ENCODE measurements around the gene SMARCA4.
A peak's percentile ranks its signal among the peaks of the same experiment; 100 is the strongest.
"Not testable (repeated sequence)": the region's sequence is repeated elsewhere in the genome, so short reads cannot be mapped to it uniquely, and the experiment has no call there.

SMARCA4 gene

DNA sequence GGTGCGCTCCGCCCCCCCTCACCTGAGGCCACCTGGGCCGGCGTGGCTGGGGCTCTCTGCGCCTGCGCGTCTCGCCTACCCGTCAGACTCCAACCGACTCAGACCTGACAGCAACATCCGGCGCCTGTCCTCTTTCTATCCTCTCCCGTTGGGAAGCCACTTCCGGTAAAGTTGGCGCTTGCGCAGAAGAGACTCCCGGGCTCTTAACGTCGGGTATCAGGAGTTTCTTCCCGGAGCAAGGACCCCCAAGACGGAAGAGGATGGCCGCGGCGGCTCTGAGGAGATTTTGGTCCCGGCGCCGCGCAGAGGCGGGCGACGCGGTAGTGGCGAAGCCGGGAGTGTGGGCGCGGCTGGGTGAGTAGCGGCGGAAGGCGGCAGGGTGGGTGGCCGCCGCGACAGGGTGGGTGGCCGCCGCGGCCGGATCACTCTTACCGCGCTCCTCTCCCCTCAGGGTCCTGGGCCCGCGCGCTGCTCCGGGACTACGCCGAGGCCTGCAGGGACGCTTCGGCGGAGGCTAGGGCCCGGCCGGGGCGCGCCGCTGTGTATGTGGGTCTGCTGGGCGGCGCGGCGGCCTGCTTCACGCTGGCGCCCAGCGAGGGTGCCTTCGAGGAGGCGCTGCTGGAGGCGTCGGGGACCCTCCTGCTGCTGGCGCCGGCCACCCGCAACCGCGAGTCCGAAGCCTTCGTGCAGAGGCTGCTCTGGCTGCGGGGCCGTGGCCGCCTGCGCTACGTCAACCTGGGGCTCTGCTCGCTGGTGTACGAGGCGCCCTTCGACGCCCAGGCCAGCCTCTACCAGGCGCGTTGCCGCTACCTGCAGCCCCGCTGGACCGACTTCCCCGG lies 32.0 kb upstream of the SMARCA4 start, which contains the start of the genes TIMM29 and YIPF2:
TSS of gene TIMM29 (plus strand) at position 249 of the 839 bp plus-strand sequence. CDS start at position 261, 12 bp downstream.
TSS of gene YIPF2 (minus strand) at position 77 of the 839 bp plus-strand sequence. CDS start 229 bp downstream, outside the sequence.
- H3K27ac ChIP-seq, result peak within 1 kb of the TSS; percentile 70

DNA sequence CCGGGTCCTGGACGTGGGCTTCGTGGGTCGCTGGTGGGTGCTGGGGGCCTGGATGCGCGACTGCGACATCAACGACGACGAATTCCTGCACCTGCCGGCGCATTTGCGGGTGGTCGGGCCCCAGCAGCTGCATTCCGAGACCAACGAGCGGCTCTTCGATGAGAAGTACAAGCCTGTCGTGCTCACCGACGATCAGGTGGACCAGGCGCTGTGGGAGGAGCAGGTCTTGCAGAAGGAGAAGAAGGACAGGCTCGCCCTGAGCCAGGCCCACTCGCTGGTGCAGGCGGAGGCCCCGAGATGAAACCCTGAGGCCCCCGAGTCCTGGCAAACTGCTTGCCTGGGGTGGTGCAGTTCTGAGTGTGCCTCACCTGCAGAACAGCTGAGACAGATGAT lies 31.4 kb upstream of the SMARCA4 start:
- peak overlapping the region; percentile 70 for H3K27ac ChIP-seq
- no peak for DNase-seq (ENCODE audit: low read depth, low spot score)

More for the DNA sequence above, 32.0 kb upstream of the SMARCA4 start, which contains the start of the genes TIMM29 and YIPF2:
- peak; percentile 88 for DNase-seq (ENCODE audit: low read depth, low spot score)

GRCh38 chr19:10935371-10936059 lies 25.3 kb upstream of the SMARCA4 start:
- DNase-seq (ENCODE audit: low read depth, low spot score), result no peak
- no peak overlapping the region for H3K27ac ChIP-seq

GRCh38 chr19:10936661-10937084 lies 24.2 kb upstream of the SMARCA4 start:
- no peak for DNase-seq (ENCODE audit: low read depth, low spot score)
- no peak overlapping the region for H3K27ac ChIP-seq

GRCh38 chr19:10941649-10942048 lies 19.2 kb upstream of the SMARCA4 start:
- not testable (repeated sequence) for H3K27ac ChIP-seq; DNase-seq (ENCODE audit: low read depth, low spot score)

- not testable (repeated sequence) for DNase-seq (ENCODE audit: low read depth, low spot score); H3K27ac ChIP-seq
These were observed 17.4 kb upstream of the SMARCA4 start for GRCh38 chr19:10943412-10943811.

DNA sequence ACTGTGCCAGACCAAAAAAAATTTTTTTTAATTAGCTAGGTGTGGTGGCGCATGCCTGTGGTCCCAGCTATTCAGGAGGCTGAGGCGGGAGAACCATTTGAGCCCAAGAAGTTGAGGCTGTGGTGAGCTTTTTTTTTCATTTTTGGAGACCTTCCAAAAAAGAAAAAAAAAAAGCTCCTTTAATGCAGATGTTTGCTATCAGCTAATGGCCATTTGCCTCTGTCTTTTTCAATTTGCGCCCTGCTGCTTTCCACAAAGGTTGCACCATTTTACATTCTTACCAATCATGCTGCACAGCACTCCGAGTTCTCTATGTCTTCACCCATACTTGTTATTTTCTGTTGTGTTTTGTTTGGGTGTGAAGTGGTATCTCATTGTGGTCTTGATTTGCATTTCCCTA lies 15.6 kb upstream of the SMARCA4 start:
- no peak for DNase-seq (ENCODE audit: low read depth, low spot score)
- no peak overlapping the region for H3K27ac ChIP-seq

DNA sequence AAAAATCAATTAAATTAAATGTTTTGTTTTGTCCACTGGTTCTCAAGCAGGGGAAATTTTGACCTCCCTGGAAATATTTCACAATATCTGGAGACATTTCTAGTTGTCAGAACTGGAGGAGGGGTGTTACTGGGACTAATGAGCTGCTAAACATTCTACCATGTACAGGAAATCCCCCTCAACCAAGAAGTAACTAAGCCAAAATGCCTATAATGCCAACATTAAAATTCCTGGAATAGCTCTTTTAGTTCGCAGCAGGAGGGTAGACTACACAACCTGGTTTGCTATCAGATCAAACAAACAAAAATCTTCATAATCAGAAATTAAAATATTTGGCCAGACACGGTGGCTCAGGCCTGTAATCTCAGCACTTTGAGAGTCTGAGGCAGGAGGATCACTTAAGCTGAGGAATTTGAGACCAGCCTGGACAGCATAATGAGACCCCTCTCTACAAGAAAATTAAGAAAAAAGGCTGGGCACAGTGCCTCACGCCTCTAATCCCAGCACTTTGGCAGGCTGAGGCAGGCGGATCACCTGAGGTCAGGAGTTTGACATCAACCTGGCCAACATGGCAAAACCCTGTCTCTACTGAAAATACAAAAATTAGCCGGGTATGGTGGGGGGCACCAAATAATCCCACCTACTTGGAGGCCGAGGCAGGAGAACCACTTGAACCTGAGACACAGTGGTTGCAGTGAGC lies 13.7 kb upstream of the SMARCA4 start:
- no peak for DNase-seq (ENCODE audit: low read depth, low spot score)
- H3K27ac ChIP-seq, result no peak overlapping the region

DNA sequence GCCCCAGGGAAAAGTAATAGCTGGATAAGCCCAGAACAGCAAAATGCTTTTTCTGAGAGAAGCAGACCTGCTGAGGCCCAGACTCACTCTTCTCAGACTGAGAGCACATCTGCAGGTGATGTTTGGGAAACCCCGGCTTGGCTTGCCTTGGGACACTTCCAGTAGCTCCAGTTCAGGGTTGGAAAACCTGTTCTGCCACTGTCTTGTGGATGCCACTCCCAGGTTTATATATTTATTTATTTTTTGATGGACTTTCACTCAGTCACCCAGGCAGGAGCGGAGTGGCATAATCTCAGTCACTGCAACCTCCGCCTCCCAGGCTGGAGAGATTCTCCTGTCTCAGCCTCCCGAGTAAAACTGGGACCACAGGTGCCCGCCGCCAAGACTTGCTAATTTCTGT lies 8.0 kb upstream of the SMARCA4 start:
- peak overlapping the region; percentile 31 for H3K27ac ChIP-seq
- peak; percentile 77 for DNase-seq (ENCODE audit: low read depth, low spot score)

- DNase-seq (ENCODE audit: low read depth, low spot score), result not testable (repeated sequence)
- H3K27ac ChIP-seq, result peak overlapping the region; percentile 61
These were observed 1.4 kb upstream of the SMARCA4 start for GRCh38 chr19:10959277-10959968.

DNA sequence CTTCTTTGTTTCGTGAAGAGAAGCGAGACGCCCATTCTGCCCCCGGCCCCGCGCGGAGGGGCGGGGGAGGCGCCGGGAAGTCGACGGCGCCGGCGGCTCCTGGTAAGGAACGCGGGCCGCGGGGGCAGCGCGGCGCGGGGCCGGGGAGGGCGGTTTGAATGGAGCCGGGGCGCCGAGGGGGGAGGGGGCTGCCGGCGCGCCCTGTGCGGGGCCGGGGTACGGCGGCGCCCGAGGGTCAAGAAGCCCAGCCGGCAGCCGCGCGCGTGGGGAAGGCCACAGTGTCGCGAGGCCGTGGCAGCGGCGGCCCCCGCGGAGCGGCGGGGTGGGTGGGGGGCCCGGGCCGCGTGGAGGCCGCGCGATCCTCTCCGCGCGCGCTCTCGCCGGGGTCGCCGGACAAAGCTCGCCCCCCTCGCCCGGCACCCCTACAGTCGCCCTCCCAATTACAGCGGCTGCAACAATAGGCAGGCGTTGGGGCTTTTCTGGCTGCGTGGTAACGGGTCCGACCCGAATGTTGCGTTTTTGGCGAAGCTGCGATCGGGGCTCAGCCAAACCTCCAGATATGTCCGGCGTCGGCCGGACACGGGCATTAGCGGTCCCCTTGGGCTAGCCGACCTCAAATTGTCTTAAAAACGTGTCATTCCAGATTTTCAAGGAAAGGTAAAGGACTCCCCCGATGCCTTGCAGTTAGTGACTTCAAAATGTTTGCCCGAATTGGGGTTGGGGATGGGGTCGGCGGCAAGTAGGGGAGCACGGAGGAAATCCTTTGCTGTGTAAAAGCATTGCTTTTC lies 437 bp downstream of the SMARCA4 start:
- H3K27ac ChIP-seq, result peak overlapping the region; percentile 61
- DNase-seq (ENCODE audit: low read depth, low spot score), result no peak

DNA sequence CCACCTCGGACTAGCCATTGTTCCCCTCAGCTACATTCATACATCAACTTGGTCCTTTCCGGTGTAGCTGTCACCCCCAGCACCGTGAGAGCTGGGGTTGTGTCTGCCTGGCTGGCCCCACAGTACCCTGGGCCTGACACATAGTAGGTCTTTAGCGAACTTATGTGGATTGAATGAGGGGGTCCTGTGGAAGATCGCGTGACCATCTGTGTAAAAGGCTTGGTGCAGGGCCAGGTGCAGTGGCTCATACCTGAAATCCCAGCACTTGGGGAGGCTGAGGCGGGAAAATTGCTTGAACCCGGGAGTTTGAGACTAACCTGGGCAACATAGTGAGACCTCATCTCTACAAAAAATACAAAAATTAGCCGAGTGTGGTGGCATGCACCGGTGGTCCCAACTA lies 2.0 kb downstream of the SMARCA4 start:
- H3K27ac ChIP-seq, result no peak overlapping the region
- no peak for DNase-seq (ENCODE audit: low read depth, low spot score)

GRCh38 chr19:10963865-10964264 lies 3.0 kb downstream of the SMARCA4 start:
- H3K27ac ChIP-seq, result no peak overlapping the region
- no peak for DNase-seq (ENCODE audit: low read depth, low spot score)

DNA sequence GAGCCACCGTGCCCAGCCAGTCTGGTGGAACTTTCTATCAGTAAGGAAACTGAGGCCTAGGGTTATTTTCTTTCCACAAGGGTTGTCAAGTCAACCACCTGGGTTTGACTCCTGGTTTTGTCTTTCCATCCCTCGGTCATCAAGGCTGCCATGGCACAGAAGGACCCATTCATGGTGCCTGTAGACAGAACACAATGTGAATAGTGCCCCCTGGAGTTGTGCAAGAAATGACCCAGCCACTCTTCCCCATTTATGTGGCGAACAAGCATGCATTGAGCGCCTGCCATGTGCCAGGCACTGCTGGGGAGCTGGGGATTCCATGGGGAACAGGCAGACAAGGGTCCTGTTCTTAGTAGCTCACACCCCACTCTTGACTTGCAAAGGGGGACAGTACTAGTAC lies 4.1 kb downstream of the SMARCA4 start:
- DNase-seq (ENCODE audit: low read depth, low spot score), result no peak
- H3K27ac ChIP-seq, result no peak overlapping the region

- no peak overlapping the region for H3K27ac ChIP-seq
- DNase-seq (ENCODE audit: low read depth, low spot score), result no peak
These were observed 4.6 kb downstream of the SMARCA4 start for GRCh38 chr19:10965398-10965797.

GRCh38 chr19:10966809-10967208 lies 6.0 kb downstream of the SMARCA4 start:
- H3K27ac ChIP-seq, result no peak overlapping the region
- no peak for DNase-seq (ENCODE audit: low read depth, low spot score)

DNA sequence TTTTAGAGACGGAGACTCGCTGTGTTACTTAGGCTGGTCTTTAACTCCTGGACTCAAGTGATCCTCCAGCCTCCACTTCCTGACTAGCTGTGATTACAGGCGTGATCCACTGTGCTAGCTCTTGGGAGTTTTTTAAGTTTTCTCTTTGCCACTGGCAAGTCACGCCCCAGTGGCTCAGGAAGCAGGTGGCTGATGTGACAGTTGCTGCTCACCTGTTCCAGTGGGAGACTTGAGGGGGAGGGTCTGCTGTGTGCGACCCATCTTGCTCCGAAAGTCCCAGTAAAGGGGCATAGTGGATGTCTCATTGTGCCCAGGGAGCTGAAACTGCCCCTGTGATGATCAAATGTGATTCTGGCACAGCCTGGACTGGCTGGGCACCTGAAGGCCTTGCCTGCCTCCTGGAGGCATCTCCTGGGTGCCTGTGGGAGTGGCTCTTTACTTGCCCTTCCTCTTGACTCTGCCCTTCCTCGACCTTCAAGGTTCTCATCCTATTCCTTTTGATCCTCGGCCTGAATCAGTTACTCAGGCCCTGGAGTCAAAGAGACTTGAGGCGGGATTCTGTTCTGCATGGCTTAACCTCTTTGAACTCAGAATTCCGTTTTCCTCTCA lies 7.8 kb downstream of the SMARCA4 start:
- H3K27ac ChIP-seq, result no peak overlapping the region
- no peak for DNase-seq (ENCODE audit: low read depth, low spot score)

GRCh38 chr19:10971107-10971726 lies 10.4 kb downstream of the SMARCA4 start:
- no peak overlapping the region for H3K27ac ChIP-seq

More at GRCh38 chr19:10971107-10971726, 10.4 kb downstream of the SMARCA4 start:
- DNase-seq (ENCODE audit: low read depth, low spot score), result no peak

Data from epithelial cell of prostate (primary cell).